GM18858 (cell line): ENCODE measurements around the gene HGS.
"Not testable (repeated sequence)": the region's sequence is repeated elsewhere in the genome, so short reads cannot be mapped to it uniquely, and the experiment has no call there.

Source experiments
- ATAC-seq: cut with Tn5 transposase; IDR thresholded peaks from one replicate; pipeline ENCODE4 v1.9.1; 2021; ENCODE audit not compliant: unreplicated experiment

HGS gene

GRCh38 chr17:81738801-81739393, 55.1 kb downstream of the HGS start:
- ATAC-seq = no peak

DNA sequence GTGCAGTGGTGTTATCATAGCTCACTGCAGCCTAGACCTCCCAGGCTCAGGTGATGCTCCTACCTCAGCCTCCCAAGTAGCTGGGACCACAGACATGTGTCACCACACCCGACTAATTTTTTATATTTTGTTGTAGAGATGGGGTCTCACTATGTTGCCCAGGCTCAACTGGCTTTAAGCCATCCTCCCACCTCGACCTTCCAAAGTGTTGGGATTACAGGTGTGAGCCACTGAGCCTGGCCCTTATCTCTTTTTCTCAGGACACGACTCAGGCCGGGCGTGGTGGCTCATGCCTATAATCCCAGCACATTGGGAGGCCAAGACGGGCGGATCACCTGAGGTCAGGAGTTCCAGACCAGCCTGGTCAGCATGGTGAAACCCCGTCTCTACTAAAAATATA, 55.8 kb downstream of the HGS start:
- ATAC-seq = not testable (repeated sequence)

- no peak for ATAC-seq
Observed at GRCh38 chr17:81740395-81740961, 56.7 kb downstream of the HGS start.

GRCh38 chr17:81741049-81741593, 57.3 kb downstream of the HGS start:
- ATAC-seq = no peak

- no peak for ATAC-seq
Observed at GRCh38 chr17:81741594-81742452, 58.0 kb downstream of the HGS start.
